ENCODE data around the gene CHST12.
"Not testable (repeated sequence)": the region's sequence is repeated elsewhere in the genome, so short reads cannot be mapped to it uniquely, and the experiment has no call there.

CHST12 gene

DNA sequence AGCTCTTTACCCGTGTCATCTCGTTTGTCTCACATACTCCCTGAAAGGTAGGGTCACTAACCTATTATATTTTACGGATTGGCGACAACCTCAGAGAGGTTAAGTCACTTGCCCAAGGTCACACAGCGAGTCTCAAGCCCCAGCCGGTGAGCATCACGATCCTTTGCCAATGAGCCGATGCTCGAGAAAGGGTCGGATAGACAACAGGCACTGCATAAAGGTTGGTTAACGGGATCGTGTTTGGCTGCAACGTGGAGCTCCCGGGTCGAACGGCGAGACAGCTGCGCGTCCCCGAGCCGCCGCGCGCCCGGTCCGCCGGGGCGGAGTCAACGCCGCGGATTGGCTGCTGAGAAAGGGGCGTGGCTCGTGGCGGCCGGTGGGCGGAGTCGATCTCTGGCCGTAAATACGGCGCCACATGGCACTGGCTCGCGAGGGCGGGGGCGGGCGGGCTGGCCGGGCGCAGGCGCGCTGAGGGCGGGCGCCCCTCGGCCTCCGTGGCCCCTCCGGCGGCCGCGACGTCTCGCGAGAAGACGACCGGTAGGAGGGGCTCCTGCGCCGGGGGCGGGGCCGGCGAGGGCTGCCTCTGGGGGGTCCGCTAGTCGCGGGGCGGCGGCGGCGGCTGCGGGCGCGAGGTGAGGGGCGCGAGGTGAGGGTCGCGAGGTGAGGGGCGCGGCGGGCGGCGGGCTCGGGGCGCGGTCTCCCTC, at the start of gene CHST12:
Gene CHST12, plus strand, starts transcription at position 598 of the 704 bp plus-strand sequence. CDS start 29,029 bp downstream, outside the sequence.
- DNase-seq, result peak; percentile 90

DNA sequence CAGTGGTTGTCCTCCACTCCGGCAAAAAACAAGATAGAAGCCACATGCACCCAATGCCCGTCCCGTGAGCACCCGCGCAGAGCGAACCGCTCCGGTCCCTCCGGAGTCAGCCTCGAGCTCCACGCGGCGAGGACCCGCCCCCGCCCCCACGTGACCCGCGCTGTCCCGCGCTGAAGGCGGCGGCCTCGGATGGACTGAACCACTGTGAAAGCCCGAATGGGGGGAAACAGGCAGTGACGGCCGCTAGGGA, 49.5 kb upstream of the CHST12 start:
- peak; percentile 86 for DNase-seq

DNA sequence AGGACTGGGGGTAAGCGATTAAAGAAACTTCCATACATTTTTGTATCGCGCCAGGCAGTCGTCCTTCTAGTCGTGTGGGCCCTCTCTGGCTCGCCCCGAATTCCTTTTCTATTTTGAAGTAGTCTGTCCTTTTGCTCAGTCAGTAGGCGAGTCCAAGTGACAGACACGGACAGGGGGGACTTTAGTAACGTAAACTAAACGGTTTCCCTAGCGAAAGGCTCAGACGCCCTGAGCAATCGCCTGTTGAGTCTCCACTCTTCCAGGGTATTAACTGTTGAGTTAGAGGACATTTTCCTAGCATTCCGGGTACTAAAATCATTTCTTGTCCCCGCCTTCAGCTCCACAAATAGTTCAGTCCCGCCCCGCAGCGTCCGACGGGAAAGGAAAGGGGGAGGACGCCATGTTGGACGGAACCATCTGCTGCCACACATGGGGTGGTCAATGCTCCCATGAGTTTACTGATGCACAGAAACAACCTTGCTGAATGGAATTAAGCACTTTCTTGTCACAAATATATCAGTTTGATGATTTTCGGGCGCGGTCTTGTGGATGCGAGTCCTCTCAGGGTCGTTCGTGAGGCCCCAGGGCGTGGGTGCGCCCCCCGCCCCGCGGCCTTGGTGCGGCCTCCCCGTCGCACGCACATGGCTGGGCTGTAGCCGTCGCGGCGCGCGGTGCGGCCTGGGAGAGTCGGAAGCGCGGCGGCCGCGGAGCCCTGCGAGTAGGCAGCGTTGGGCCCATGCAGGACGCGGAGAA, 49.0 kb upstream of the CHST12 start, which contains the start of gene EIF3B:
Gene EIF3B, plus strand, starts transcription at position 642 of the 753 bp plus-strand sequence. Its CDS starts 95 bp downstream, at position 737.
- DNase-seq, result peak; percentile 95

DNA sequence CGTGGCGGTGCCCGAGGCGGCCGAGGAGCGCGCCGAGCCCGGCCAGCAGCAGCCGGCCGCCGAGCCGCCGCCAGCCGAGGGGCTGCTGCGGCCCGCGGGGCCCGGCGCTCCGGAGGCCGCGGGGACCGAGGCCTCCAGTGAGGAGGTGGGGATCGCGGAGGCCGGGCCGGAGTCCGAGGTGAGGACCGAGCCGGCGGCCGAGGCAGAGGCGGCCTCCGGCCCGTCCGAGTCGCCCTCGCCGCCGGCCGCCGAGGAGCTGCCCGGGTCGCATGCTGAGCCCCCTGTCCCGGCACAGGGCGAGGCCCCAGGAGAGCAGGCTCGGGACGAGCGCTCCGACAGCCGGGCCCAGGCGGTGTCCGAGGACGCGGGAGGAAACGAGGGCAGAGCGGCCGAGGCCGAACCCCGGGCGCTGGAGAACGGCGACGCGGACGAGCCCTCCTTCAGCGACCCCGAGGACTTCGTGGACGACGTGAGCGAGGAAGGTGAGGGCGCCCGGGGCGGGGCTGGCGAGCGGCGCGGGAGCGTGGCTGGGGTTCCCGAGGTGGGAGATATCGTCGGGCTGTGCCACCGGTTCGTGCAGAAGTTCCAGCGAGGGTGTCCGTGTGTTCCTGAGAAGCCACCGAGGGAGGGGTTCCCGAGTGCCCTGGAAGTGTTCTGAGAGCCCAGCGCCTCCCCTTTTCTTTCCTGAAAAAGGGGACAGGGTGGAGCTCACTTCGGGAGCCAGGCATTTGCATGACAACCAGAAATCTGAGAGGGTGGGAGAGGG, 48.3 kb upstream of the CHST12 start:
- peak; percentile 21 for DNase-seq

DNA sequence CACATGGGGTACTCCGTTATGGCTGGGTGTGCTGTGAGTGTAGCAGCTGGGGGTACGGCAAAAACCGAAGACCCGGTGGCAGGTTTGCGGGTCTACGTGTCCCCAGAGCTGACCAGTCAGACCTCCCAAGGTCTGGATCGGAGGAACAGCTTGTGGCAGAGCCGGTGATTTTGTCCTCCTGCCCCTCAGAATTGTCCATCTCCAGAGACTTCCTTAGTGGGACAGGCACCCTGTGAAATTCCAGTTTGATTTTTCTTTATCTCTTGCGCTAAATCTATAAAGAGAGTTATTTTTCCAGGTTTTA, 47.8 kb upstream of the CHST12 start:
- DNase-seq, result no peak

DNA sequence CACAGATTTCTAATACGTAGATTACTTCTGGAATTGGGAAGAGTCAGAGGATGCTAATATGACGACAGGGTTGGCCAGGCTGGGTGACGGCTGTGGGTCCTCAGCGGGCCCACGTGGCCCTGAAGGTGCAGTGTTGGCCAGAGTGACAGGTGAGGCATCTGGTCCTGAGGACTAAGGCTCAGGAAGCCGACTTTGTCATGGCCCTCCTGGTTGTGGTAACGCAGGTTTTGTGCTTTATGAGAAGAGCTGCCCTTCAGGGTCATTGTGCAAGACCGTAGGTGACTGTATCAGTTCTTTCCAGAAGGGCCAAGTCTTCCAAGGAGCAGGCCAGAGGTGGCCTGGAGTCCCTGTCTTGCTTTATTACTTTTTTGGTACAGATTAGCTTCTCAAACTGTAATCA, 46.2 kb upstream of the CHST12 start:
- no peak for DNase-seq

DNA sequence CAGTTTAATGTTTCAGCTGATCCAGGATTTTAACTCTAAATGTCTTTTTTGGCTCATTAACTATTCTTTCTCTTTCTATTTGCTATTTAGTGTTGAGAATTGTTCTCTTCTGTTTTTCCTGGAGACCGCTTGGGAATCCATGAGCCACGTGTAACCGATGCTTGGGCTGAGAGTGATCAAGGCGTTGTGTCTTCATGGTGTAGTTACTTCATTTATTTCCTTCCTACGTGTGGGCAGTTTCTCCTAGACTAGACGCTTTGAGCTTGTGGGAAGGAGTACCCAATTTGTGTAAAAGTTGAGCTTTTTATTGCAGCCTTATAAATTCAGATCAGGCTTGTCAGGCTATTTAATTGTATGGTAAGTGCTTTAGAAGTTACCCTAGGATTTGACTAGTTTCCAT, 45.8 kb upstream of the CHST12 start:
- DNase-seq, result no peak

DNA sequence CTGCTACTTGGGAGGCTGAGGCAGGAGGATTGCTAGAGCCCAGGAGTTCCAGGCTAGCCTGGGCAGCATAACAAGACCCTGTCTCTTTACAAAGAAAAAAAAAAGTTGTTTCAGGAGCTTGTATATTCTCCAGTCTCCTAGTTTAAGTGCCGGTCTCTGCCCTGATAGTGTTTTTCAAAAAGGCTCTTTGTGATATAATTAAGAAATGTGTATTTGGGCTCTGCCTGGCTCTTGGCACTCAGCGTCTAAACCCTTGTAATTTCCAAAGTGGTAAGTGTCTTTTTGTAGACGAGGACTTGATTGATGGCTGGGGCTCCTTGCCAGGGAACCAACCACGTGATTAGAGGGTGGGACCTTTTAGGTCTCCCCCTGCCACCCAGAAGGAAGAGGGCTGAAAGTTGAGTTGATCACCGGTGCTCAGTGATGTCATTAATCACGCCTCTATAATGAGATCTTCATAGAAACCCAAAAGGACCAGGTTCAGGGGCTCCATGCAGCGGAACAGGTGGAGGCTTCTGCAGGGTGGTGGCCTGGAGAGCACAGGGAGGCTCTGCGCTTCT, 44.4 kb upstream of the CHST12 start:
- DNase-seq, result peak; percentile 56

DNA sequence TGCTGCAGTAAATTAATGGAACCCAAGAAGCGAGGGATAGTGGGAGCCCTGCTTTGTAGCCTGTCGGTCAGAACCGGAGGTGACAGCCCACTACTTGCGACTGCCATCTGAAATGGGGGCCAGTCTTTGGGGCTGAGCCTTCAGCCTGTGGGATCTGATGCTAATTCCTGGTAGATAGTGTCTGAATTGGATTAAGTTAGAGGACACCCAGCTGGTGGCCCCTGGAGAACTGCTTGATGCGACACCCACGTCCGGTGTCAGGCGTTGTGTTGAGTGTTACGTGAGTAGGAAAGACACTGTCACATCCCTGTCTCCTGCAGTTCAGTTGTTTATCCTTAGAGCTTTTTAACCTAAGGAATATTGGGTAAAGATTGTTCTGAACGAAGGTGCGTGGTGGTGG, 43.8 kb upstream of the CHST12 start:
- DNase-seq, result no peak

DNA sequence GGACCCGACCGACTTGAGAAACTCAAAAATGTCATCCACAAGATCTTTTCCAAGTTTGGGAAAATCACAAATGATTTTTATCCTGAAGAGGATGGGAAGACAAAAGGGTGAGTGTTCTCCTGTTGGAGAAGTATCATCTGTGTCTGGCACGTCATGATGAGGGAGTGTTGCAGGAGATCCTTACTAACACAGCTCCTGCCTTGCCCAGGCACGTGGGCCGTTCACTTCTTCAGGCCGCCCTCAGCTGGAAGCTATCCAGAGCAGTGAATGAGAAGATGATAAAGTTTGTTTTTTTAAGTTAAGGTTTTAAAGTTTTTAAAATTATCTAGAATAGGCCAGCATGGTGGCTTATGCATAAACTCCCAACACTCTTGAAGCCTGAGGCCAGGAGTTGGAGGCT, 42.6 kb upstream of the CHST12 start:
- DNase-seq, result peak; percentile 61

DNA sequence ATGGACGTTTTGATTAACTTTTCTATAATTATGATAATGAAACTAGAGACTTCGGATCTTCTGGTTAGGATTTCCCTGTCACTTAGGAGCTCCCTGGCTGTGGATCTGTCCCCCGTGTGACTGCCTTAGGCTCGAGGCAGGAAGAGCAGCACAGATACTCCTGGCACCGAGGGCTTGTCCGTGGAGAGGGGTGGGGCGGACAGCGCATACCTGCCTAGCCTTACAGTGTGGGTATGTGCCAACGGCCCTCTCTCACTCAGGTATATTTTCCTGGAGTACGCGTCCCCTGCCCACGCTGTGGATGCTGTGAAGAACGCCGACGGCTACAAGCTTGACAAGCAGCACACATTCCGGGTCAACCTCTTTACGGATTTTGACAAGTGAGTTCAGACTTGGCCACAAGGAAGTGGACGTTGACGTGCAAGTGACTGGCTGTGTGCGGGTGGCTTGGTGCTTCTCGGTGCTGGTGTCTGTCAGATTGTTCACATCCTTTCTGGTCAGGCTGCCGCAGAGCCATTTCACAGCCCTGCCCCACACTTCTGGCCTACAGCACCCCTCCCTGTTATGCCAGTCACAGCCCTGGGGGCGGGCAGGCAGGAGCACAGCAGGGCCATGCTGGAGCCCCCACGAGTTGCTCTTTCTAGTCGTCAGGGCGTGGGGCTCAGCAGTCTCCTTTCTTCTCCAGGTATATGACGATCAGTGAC, 40.9 kb upstream of the CHST12 start:
- no peak for DNase-seq

DNA sequence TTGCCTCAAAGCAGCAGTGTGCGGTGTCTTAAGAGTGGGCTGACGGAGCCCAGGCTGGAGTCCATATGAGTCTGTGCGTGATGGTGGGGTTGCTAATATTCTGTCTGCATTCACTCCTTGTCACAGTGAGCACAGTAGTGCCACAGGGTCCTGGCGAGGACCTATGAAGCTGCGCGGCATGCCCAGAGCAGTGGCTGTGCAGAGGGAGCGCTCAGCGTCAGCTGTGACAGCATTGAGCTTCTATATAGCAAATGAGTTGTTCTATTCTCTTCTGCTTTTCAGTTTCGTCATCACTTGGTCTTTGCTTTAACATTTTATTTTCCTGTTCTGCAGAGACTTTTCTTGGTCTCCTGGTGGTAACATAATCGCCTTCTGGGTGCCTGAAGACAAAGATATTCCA, 34.3 kb upstream of the CHST12 start:
- DNase-seq, result no peak

DNA sequence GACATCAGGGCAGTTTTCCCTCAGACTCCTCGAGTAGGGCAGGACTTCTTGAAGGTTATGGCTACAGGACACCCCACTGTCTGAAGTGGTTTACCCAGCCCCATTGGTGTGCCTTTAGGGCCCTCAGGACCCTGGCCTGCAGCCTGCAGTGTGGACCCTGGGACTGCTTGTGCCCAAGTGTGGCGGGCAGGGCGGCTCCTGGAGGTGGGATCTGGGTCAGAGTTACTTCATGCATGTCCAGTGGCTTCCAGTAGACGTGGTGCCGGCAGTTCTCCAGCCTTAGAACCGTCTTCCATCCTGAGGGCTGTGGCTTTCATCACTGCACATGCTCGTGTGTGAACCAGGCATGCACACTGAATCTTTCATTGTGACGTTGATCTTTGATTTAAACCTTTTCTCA, 32.1 kb upstream of the CHST12 start:
- DNase-seq, result no peak

DNA sequence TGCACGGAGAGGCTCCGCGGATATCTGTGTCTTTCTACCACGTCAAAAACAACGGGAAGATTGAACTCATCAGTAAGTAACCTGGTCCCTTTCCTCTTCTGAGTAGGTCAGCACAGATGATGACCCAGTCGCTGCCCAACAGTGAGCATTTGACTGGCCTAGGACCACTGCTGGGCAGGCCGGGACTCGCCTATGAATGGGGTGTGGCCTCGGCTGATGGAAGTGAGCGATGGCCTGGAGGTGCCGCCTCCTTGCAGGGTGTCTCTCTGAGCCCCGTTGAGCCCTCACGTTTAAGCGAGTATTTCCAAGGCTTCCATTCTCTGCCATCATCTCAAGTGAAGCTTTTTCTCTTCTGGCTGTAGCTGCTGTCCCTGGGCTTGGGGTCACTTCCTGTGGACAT, 30.7 kb upstream of the CHST12 start:
- no peak for DNase-seq

DNA sequence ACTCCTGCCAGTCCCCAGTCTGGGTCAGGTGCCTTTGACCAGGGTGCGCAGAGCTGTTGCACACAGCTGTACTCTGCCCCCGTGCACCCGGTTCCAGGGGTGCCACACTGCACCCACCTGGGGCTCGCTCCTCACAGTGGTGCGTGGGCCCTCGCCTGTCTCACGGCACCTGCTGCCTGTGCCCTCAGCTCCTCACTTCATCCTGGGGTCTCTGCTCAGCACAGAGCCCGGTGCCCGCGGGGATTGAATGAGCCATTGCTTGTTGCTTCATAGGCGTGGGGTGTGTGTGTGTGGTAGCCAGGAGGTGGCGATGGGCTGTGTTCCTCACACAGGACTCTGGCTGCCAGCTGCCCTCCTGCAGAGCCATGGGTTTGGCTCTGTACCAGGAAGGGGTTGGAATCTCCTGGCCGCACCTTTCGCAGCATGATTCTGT, 30.3 kb upstream of the CHST12 start:
- DNase-seq, result no peak

DNA sequence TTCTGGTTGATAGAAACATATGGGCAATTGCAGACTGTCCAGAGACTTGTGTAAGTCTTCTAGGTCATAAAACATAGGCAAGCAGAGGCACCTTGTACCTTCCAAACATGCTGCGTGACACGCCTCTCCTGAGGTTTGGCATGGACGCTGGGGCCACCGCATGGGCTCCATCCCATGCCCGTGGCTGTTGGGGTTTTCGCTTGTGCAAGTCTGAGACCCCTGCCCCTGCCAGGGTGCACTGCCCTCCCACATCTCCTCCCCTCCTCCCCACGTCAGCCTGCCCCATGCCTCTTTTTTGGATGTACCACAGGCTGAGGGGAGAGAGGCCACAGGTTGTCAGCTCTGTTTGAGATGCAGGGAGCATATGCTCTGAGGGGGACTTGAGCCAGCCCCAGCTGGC, 29.8 kb upstream of the CHST12 start:
- no peak for DNase-seq

DNA sequence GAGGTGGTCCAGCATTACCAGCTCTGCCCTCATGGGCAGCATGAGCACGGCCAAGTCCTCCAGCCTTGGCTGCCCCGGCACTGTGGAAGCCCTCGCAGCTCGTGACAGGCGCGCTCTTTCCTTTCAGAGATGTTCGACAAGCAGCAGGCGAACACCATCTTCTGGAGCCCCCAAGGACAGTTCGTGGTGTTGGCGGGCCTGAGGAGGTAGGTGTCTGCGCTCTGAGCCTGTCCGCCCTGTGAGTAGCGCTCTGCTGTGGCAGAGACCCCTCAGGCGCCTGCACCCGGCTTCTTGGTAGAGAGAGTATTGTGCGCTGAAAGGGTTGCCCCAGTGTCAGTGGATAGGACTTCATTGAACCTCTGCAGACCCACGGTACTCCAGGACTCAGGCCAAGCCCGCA, 29.0 kb upstream of the CHST12 start:
- DNase-seq, result no peak

DNA sequence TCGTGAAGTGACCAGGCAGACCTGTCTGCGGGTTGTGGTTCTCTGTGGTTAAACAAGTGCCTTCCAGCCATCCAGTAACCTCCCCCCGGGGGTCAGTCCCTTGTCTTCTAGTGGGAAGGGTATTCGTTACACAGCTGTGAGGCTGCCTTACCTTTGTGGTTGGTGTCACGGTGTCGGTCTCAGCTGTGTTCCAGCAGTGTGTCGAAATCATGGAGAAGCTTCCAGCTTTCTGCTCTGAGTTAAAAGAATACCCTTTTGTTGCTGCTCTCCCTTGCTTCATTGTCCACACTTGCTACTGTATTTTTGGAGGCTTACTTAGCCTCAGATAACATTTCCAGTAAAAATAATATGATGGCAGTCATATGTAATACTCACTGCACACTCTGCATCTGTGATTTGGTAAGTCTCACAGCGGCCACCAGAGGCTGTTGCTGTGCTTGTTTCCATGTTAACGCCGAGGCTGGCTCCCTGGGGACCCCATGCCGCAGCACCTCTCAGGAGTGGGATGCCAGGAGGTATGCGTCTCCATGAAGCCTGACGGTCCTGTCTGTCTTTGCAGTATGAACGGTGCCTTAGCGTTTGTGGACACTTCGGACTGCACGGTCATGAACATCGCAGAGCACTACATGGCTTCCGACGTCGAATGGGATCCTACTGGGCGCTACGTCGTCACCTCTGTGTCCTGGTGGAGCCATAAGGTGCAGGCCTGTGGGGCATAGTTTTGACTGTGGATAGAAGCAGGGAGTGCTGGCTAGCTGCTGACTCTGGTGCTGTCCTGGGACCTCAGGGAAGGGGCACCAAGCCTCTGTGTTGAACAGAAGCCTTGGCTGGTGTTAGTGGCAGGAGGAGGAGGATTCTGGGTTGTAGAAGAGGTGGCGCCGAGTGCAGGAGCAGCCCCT, 28.3 kb upstream of the CHST12 start:
- DNase-seq, result no peak

DNA sequence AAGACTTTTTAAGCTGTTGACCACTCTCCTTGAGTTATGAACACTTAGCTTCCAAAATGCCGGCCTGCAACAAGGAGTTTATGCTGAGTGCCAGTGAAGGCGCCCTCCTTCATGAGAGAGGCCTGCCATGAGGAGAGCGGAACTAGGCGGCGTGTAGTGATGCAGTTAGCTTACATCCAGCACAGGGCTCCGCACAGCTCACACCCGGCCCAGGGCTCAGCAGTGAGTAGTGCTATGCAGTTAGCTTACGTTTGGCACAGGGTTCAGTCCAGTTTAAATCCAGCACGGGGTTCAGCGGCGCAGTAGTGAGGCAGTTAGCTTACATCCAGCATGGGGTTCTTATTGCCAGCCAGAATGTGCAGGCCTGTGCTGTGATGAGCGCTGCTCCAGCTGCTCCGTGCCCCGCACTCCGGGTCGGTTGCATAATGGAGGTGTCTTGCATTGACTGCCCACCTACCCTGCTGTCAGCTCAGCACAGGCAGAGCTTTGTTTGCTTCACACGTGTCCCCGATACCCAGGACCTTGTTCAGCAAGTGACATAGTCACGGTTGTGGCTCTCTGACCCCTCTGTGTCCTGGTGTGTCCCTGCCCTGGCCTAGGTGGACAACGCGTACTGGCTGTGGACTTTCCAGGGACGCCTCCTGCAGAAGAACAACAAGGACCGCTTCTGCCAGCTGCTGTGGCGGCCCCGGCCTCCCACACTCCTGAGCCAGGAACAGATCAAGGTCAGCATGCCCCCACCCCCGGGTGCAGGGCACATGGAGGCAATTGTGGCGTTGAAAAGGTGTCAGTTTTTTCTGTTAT, 26.9 kb upstream of the CHST12 start:
- DNase-seq, result no peak

DNA sequence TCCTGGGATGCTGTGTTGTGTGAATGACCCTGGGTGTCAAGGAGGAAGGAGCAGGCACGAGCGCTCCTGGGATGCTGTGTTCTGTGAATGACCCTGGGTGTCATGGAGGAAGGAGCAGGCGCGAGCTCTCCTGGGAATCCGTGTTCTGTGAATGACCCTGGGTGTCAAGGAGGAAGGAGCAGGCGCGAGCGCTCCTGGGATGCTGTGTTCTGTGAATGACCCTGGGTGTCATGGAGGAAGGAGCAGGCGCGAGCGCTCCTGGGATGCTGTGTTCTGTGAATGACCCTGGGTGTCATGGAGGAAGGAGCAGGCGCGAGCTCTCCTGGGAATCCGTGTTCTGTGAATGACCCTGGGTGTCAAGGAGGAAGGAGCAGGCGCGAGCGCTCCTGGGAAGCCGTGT, 25.9 kb upstream of the CHST12 start:
- DNase-seq, result not testable (repeated sequence)

DNA sequence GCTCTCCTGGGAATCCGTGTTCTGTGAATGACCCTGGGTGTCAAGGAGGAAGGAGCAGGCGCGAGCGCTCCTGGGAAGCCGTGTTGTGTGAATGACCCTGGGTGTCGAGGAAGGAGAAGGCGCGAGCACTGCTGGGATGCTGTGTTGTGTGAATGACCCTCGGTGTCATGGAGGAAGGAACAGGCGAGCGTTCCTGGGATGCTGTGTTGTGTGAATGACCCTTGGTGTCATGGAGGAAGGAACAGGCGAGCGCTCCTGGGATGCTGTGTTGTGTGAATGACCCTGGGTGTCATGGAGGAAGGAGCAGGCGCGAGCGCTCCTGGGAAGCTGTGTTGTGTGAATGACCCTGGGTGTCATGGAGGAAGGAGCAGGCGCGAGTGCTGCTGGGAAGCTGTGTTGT, 25.3 kb upstream of the CHST12 start:
- not testable (repeated sequence) for DNase-seq

Measured in hematopoietic multipotent progenitor cell treated with erythropoietin and hydrocortisone succinate and interleukin-3 and kit ligand, for 8 days (in vitro differentiated cells).